ENCODE results near the gene ZBTB42.
"Not testable (repeated sequence)": the region's sequence is repeated elsewhere in the genome, so short reads cannot be mapped to it uniquely, and the experiment has no call there.

ZBTB42 gene

DNA sequence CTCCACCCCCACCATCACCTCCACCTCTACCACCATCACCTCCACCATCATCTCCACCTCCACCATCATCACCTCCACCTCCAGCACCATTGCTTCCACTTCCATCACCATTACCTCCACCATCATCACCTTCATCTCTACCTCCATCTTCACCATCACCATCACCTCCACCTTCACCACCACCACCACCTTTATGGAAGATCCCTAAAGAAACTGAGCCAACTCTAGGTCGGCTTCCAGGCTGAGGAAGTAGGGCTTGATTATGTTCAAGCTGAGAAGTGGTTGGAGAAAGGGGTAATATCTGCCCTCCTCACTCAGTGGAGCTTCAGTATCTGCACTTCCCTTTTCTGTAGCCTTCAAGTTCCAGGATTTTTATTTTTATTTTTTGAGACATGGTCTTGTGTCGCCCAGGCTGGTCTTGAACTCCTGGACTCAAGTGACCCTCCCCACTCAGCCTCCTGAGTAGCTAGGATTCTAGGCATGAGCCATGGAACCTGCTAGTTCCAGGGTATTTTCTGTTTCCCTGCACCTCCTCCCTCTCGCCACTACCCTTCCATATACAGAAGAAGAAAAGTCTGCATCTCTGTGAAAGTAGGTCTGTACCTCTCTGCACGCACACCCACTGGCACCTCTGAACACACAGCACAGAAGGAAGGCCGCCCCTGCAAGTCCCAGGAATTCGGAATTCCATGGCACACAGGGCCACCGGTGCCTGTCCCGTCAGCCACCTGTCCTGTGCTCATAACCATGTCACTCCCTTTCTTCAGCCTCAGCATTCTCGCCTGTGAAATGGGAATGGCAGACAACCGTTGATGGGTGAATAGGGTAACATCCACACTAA is 5.9 kb downstream of the ZBTB42 start:
- no peak for DNase-seq (ENCODE audit: low read depth, low spot score)

DNA sequence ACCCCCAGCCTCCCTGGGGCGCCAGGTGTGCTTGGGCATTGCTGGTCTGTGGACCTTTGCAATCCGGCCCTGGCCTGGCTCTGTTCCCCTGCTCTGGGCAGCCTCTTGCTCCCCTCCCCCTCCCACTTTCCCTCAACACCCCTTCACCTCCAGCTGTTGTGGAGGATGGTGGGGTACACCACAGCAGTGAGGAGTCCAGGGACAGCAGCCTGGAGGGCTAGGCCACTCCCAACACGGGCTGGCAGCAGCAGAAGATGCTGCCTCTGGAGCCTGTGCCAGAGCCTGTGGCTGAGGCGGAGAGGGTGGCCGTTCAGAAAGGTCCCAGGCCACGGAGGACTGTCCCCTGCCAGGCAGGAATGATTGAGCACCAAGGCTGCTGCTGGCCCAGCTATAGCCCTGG is 7.6 kb downstream of the ZBTB42 start:
- no peak for DNase-seq (ENCODE audit: low read depth, low spot score)

DNA sequence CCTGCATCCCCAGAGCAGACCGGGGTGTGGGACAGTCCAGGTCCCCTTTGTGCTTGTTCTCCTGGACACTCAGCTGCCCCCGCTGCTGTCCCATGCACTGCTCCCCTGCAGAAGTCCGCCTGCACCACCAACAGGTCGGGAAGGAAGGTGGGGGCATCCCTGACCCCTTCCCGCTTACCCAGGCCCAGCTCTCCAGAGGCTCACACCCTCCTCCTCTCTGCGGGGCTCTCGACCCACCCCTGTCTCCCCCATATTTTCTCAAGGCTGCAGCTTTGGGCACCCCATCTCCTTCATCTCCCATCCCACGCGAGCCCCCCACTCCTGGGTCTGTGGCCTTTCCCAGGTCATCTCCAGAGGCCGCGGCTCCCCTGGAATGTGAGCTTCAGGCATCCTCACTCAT is 9.4 kb downstream of the ZBTB42 start:
- no peak for DNase-seq (ENCODE audit: low read depth, low spot score)

DNA sequence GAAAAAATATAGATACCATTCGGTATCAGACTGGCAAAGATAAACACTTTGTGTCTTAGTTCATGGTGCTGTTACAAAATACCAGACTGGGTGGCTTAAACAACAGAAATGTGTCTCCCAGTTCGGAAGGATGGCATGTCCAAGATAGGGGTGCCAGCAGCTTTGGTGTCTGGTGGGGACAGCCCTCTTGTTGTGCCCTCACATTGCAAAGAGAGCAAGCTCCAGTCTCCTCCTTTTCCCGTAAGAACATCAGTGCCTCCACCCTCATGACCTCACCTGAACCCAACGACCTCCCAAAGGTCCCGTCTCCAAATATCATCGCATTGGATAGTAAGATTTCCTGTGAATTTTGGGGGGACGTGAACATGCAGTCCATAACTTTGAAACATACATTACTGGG is 12.4 kb downstream of the ZBTB42 start:
- no peak for DNase-seq (ENCODE audit: low read depth, low spot score)

DNA sequence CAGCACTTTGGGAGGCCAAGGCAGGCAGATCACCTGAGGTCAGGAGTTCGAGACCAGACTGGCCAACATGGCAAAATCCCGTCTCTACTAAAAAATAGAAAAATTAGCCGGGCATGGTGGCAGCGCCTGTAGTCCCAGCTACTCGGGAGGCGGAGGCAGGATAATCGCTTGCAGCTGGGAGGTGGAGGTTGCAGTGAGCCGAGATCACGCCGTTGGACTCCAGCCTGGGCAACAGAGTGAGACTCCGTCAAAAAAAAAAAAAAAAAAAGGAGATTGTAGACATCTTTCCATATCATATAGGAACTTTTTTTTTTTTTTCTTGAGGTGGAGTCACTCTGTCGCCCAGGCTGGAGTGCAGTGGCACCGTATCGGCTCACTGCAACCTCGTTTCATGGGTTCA is 13.8 kb downstream of the ZBTB42 start:
- DNase-seq (ENCODE audit: low read depth, low spot score), result not testable (repeated sequence)

DNA sequence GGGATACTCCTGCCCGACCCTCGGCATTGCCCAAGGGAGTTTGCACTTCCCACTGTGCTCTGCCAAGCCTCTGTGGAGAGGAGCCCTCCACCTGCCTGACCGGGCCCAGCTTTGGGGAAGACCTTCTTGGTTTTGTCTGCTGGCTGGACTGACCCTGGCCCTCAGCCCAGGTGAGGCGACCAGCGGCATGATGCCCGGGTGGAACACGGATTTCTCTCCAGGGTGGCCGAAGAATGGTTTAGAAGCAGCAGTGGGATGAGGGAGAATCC is 15.6 kb downstream of the ZBTB42 start:
- no peak for DNase-seq (ENCODE audit: low read depth, low spot score)

DNA sequence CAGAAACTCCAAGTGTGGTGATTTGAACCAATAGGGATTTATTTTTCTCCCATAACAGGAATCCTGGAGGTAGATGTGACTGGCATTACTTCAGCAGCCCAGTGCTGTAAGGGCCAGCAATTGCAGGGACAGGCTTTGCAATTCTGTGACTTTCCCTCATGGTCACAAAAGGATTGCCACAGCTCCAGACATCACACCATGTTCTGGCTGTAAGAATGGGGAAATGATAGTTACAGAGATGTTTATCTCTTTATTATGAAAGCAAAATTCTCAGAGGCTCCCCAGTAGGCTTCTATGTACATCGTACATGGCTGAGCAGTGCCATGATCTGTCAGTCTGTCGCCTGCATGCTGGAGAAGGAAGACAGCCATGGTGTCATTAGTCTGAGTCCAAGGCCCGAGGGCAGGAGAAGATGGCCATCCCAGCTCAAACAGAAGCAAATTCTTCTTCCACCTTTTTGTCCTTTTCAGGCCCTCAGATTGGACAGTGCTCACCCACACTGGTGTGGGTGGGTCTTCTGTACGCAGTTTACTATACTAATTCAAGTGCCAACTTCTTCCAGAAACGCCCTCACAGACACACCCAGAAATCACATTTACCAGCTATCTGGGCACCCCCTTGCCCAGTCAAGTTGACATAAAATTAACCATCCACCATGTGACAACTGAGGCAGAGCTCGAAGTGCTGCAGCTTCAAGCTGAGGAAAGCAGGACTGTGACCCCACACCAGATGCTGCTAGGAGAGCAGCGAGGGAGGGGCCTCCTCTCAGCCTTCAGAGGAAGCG is 17.2 kb downstream of the ZBTB42 start:
- no peak for DNase-seq (ENCODE audit: low read depth, low spot score)

DNA sequence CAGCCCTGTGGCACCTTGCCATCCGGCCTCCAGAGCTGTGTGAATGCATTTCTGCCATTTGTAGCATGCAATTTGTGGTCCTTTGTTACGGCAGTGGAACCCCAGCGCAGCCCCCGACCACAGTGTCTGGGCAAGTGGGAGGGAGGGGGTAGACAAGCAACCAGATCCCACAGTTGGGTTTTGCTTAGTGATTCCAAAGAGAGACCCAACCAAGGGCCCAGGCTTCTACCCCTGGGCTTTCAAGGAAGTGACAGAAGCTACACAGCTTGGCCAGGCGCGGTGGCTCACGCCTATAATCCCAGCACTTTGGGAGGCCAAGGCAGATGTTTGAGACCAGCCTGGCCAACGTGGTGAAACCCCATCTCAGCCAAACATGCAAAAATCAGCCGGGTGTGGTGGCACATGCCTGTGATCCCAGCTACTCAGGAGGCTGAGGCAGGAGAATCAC is 17.8 kb downstream of the ZBTB42 start:
- DNase-seq (ENCODE audit: low read depth, low spot score), result no peak

DNA sequence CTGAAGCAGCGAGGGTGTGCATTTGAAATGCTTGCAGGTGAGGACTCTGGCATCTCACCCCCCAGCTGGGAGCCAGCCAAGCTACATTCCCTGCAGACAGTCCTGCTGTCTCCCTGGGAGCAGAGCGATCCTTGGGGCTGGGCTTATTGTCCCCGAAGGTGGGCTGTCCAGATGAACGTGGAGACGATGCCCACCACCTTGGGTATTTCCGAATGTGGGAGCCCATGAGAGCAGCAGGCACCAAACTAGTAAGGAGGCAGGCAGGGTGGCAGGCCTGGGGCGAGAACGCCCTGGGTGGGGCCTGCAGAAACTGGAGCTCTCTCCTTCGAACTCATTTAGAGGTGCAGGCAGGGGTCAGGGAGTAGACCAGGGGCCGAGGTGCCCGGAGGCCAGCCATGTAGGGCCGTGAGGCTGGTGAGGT is 18.5 kb downstream of the ZBTB42 start:
- DNase-seq (ENCODE audit: low read depth, low spot score), result no peak

DNA sequence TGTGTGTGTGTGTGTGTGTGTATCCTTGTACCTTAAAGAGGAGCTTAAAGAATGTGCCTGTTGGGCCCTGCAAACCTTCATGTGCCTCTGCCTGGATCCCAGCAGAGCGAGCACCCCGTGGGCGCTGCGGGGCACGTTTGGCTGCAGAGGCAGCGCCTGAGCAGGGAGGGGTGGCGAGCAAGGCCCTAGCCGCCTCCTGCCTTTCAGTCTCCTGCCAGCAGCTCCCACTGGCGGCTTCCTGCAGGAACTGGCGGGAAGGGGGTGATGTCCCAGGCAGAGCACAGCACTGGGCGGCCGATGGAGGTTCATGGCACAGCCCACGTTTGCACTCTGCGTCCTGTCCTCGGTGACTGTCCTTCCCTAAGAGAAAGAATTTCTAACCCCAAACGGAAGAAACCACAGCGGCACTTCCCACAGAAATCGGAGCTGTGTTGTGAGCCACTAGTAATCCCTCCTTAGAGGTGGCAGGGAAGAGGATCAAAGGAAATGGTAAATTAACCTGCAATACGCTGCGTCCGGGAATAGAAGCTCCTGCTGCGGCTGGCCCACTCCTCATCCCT is 19.8 kb downstream of the ZBTB42 start:
- no peak for DNase-seq (ENCODE audit: low read depth, low spot score)

DNA sequence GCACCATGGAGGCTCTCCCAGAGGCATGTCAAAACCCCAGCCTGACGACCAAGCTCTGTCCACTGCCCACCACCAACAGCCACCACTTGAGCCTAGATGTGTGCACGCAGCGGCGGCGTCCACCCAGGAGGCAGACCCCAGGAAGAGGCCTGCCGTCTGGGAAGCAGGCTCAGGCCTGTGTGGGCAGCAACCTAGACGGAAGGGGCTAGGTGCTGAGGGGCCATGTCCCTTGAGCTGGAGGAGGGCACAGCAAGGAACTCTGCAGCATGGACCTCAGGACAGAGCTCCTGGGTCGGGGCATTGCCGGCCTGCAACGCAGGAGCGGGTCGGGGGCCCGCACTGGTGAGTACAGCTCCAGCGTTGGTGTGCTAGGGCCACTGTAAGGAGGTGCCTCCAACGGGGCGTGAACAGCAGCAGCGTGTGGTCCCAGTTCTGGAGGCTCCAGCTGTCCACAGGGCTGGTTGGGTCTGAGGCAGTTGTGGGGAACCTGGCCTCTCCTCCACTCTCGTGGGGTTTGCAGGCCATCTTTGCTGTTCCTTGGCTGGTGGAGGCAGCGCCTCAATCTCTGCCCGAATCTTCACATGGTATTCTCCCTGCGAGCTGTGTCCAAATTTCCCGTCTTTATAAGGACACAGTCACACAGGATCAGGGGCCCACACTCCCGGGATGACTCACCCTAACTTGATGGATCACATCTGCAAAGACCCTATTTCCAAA is 20.5 kb downstream of the ZBTB42 start:
- DNase-seq (ENCODE audit: low read depth, low spot score), result no peak

DNA sequence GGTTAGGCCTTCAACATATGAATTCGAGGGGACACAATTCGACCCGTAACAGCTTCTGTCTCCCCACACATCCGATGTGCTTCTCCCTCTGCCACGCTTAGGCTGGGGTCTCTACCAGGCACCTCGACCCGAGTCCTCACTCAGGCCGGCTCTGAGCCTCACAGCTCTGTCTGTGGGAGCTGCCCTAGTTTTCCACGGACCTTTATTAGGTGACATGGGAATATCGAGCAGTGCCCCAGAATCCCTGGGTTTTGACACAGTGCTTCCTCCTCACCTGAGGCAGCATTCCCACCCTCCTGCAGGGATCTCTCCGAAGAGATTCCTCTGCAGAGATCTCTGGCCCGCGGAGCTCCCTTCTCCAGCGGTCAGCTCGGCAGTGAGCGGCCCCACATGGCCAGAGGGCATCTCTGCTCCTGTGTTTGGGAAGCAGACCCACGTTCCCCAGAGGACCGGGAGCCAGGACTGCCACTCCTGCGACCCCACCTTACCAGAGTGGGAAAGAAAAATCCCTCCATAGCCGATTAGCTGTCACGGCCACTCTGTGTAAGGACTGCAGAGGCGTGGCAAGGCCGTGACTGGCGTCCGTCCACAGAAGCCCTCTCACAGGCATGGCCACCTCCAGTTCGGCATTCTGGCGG is 21.2 kb downstream of the ZBTB42 start:
- no peak for DNase-seq (ENCODE audit: low read depth, low spot score)

DNA sequence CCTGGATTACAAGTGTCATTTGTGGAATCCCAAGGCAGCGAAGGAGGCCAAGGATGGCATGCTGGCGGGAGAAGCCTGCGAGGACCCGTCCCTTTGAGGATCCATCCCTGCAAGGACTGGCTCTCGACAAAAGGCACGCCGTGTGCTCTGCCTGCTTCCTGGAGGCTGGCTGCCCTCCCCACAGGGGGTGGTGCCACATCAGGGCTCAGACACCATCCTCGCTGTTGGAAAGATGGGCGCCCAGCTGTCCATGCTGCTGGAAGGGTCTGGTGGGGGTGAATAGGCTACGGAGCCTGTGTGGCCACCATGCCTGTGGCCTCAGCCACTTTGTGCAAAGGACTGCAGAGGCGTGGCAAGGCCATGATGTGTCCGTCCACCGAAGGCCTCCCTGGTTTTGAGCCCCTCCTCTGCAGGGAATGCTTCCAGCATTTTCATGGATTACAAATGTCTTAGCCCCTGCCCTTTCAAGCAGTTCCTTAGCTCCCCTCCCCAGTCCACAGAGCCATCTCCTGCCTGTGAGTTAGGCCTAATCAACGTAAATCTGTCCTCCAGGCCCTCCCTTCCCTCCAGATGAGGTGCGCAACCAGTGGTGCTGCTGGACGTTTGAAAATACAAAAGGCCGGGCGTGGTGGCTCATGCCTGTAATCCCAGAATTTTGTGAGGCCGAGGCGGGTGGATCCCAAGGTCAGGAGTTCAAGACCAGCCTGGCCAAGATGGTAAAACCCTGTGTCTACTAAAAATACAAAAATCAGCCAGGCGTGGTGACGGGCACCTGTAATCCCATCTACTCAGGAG is 22.1 kb downstream of the ZBTB42 start:
- no peak for DNase-seq (ENCODE audit: low read depth, low spot score)

DNA sequence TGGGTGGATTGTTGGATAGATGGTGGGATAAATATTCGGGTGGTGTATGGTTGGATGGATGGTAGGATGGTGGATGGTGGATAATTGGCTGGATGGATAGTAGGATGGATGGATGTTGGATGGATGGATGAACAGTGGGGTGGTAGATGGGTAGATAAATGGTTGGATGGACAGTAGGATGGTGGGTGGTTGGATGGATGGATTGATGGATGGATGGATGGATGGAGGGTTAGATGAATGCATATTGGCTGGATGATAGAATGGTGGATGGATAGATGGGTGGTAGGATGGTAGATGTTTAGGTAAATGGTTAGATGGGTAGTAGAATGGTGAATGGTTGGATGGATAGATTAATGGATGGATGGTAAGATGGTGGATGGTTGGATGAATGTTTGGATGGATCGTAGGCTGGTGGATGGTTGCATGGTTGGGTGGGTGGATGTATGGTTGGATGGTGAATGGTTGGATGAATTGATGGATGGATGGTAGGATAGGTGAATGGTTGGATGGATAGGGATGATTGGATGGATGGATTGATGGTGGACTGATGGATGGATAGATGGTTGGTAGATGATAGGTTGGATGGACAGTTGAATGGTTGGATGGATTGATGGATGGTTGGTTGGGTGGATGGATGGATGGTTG is 23.6 kb downstream of the ZBTB42 start:
- DNase-seq (ENCODE audit: low read depth, low spot score), result no peak

DNA sequence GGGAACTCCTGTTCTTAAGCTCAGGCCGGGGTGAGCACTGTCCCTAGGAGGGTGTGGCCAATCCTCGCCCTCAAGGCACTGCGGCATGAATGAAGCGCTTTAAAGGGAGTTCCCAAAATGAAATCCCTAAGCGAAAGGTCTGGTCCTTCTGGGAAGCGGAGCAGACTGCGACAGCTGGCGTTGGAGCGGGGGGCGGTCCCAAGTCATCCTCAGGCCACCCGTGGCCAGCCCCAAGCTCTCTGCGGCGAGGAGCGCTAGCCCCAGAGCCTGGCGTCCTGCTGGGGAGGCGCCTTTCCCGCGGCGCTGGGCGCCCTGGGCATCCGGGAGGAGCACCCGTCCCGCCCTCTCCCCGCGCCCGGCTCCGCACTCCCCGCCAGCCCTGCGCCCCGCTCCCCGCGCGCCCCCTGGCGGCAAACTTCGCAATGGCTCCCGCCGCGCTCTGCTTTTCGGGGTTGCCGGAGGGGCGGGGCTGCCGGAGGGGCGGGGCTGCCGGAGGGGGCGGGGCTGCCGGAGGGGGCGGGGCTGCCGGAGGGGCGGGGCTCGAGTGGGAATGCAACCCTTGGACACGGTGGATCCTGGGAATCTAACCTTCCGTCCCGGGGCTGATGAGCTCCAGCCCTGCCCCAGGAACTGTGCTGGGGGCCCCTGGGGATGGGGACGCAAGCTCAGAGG is 25.4 kb downstream of the ZBTB42 start:
- DNase-seq (ENCODE audit: low read depth, low spot score), result no peak

DNA sequence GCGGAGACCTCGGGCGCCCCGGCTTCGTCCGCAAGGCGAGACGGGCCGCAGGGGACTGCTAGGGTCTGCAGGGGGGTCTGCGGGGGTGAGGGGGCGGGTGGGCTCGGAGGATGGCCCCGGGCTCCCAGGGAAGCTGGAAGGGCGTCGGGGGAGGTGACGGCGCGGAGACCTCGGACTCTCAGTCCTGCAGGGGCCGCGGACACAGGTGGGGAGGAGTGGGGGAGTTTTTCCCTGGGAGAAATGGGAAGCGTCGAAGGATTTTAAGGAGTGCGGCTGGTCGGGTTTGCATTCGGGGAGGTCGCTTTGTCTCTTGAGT is 25.9 kb downstream of the ZBTB42 start:
- no peak for DNase-seq (ENCODE audit: low read depth, low spot score)

DNA sequence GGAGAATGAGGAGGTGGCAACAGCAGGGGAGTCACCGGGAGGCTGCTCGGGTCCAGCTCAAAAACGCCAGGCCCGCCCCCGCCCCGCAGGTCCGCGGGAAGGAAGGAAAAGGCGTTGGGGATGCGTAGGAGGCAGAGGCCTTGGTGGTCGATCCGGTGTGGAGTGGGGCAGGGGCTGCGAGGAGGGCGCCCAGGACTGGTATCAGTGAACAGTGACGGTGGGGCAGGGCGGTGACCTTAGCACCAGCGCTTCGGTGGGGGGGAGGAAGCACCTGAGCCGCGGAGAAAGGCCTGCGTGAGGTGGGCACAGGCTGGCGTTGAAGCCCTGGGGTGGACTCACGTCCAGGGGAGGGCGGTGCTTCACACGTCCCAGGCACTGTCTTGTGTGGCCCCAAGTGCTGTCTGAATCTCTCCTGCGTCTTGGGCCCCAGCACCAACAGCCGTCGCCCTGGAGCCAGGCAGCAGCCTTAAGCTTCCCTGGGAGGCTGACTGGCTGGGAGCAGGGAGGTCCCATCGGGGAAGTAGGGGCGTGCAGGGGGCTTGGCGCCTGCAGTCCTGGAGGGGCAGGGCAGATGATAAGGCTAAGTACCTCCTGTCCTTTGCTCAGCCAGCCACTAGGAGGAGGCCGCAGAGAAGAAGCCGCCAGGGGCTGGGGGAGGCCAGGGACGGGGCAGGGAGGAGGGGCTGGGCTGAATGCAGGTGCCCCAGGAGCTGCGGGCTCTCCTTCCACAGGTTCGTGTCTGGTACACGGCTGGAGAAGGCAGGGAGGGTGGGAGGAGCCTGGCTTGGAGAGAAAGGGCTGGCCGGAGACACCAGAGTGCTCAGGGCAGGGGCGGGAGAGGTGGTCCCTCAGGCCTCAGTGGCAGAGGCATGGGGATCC is 26.5 kb downstream of the ZBTB42 start:
- DNase-seq (ENCODE audit: low read depth, low spot score), result no peak

DNA sequence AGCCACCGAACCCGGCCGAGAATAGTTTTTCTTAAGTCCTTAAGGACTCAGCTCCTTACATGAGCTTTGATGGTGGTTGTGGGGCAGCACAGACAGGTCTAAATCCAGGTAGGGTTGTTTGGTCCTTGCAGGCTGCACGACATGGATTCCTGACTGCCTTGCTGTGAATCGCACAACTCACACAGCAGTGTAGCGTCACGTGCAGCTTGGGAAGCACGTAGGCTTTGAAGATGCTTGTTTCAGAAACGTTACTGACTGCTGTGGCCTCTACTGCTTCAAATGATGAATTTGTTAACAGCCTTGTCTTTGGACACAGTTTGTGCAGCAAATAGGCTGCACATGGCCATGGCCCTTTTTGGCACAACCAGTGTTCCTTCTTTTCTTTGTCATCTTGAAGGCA is 29.9 kb downstream of the ZBTB42 start:
- DNase-seq (ENCODE audit: low read depth, low spot score), result no peak

Measured in iPS DF 19.7 (cell line).